ENCODE results near the gene EZH1. TPM values are rescaled to one million over a fixed set of nuclear protein-coding genes. Genes with fewer than 3 reads are reported as not detected.

EZH1 gene
- total RNA-seq (ENCODE audit: unreplicated experiment), result 32.2 TPM
- long read RNA-seq, partial matches to known transcripts, result 2 of 6 reads
- long read RNA-seq, other reads (novel, unspliced or antisense), result 3 of 6 reads

- DNase-seq, result peak; percentile 93
- Mint-ChIP-seq H3K27me3 (ENCODE audit: unreplicated experiment) (peaks cover 4% of the 10 kb centered on the region), H3K4me3 (ENCODE audit: unreplicated experiment) (peak within 1 kb of the TSS; percentile 95), H3K27ac (ENCODE audit: unreplicated experiment) (peak within 1 kb of the TSS; percentile 90), H3K9me3 (ENCODE audit: unreplicated experiment) (peaks cover 8% of the 10 kb centered on the region), H3K36me3 (ENCODE audit: unreplicated experiment) (peaks cover 5% of the 10 kb centered on the region), H3K4me1 (ENCODE audit: low read depth, unreplicated experiment) (peaks cover 5% of the 10 kb centered on the region)
- TF ChIP-seq, protein P1, sequence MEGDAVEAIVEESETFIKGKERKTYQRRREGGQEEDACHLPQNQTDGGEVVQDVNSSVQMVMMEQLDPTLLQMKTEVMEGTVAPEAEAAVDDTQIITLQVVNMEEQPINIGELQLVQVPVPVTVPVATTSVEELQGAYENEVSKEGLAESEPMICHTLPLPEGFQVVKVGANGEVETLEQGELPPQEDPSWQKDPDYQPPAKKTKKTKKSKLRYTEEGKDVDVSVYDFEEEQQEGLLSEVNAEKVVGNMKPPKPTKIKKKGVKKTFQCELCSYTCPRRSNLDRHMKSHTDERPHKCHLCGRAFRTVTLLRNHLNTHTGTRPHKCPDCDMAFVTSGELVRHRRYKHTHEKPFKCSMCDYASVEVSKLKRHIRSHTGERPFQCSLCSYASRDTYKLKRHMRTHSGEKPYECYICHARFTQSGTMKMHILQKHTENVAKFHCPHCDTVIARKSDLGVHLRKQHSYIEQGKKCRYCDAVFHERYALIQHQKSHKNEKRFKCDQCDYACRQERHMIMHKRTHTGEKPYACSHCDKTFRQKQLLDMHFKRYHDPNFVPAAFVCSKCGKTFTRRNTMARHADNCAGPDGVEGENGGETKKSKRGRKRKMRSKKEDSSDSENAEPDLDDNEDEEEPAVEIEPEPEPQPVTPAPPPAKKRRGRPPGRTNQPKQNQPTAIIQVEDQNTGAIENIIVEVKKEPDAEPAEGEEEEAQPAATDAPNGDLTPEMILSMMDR (IDR thresholded peaks at IDR 0.05; ENCODE audit: partially characterized antibody, unreplicated experiment), result no peak
Measured at GRCh38 chr17:42744806-42745617, at the start of gene EZH1. Gene EZH1, minus strand, starts transcription at chr17:42745040. Its CDS starts 16,099 bp downstream, at chr17:42728941.

DNA sequence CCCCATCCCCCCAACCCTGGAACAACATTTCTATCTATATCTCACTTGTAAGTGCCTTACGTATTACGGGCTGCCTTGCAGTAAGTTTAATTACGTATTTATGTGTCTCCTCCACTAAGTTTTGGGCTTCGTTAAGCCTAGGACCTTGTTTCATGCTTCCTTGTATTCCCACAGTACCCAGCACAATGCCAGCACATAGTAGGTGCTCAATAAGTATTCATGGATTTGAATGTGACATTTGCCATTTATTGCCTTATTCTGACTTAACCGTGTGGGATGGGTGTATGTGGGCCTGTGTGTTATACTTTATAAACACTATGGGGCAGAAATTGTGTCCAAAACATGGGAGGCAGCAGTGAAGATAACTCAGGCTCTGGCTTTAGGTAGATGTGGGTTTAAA is 47.7 kb upstream of the EZH1 start:
- Mint-ChIP-seq H3K4me3 (ENCODE audit: unreplicated experiment) (no peak overlapping the region), H3K9me3 (ENCODE audit: unreplicated experiment) (peaks cover 2% of the 10 kb centered on the region), H3K27me3 (ENCODE audit: unreplicated experiment) (peaks cover 3% of the 10 kb centered on the region), H3K36me3 (ENCODE audit: unreplicated experiment) (peaks cover 12% of the 10 kb centered on the region), H3K4me1 (ENCODE audit: low read depth, unreplicated experiment) (peaks cover 2% of the 10 kb centered on the region), H3K27ac (ENCODE audit: unreplicated experiment) (no peak overlapping the region)
- TF ChIP-seq, protein P1 (IDR thresholded peaks at IDR 0.05; ENCODE audit: partially characterized antibody, unreplicated experiment), result no peak
- no peak for DNase-seq

DNA sequence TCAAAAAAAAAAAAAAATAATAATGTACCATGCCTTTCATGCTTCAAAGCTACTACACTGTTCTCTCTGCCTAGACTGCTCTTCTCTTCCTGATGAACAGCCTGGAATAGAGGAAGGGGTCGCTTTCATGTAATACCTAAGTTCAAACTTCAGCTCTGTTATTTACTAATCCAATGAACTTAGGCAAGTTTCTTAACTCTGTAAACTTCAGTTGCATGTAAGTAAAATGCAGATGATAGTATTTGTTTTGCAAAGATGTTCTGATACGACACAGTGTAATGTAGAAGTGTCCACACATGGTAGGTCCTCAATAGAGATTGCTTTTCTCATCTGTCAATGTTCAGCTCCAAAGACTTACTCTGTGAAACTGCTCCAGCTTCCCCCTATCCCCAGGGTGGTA is 47.1 kb upstream of the EZH1 start:
- Mint-ChIP-seq H3K36me3 (ENCODE audit: unreplicated experiment) (peaks cover 12% of the 10 kb centered on the region), H3K9me3 (ENCODE audit: unreplicated experiment) (peaks cover 2% of the 10 kb centered on the region), H3K27ac (ENCODE audit: unreplicated experiment) (no peak overlapping the region), H3K27me3 (ENCODE audit: unreplicated experiment) (peaks cover 3% of the 10 kb centered on the region), H3K4me1 (ENCODE audit: low read depth, unreplicated experiment) (no peaks in the 10 kb centered on the region), H3K4me3 (ENCODE audit: unreplicated experiment) (no peak overlapping the region)
- no peak for DNase-seq
- TF ChIP-seq, protein P1 (IDR thresholded peaks at IDR 0.05; ENCODE audit: partially characterized antibody, unreplicated experiment), result no peak

- Mint-ChIP-seq H3K36me3 (ENCODE audit: unreplicated experiment) (peaks cover 12% of the 10 kb centered on the region), H3K27ac (ENCODE audit: unreplicated experiment) (no peak overlapping the region), H3K9me3 (ENCODE audit: unreplicated experiment) (peaks cover 10% of the 10 kb centered on the region), H3K27me3 (ENCODE audit: unreplicated experiment) (peaks cover 19% of the 10 kb centered on the region), H3K4me1 (ENCODE audit: low read depth, unreplicated experiment) (no peaks in the 10 kb centered on the region), H3K4me3 (ENCODE audit: unreplicated experiment) (no peak overlapping the region)
- TF ChIP-seq, protein P1 (IDR thresholded peaks at IDR 0.05; ENCODE audit: partially characterized antibody, unreplicated experiment), result no peak
- DNase-seq, result no peak
Measured at GRCh38 chr17:42787266-42787665, 42.4 kb upstream of the EZH1 start.

Measured in glutamatergic neuron (in vitro differentiated cells).